Activated T-cell treated with anti-CD3 and anti-CD28 coated beads, Interleukin-2, amount 50 U/mL, for 48 hours (primary cell): ENCODE results near the gene TSPAN3.

Experiments used
- DNase-seq, 2 experiments: peaks; one replicate each; pipeline ENCODE4 v3.0.0-alpha.2; 2020

Gene TSPAN3

GRCh38 chr15:77083381-77084160 lies 12.7 kb upstream of the TSPAN3 start:
- peak; percentile 63 to 67 for DNase-seq

DNA sequence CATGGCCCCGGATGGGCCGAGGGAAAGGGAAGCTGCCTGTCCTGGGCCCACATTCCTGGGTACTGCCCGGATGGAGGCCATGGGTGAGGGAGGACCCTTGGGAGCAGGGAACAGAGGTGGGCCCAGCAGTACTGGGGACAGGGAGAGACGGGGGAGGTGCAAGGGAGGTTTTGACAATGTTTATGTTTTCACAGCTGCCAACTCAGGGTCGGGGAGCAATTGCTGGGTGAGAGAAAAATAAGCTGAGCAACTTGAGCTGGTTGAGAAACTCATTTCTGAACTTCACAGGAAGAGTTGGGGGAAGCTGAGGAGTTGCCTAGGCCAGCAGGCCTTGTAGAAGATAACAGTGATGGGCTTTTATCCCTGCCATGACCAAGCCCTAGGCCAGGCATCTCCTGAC lies 11.1 kb upstream of the TSPAN3 start:
- DNase-seq = no peak

DNA sequence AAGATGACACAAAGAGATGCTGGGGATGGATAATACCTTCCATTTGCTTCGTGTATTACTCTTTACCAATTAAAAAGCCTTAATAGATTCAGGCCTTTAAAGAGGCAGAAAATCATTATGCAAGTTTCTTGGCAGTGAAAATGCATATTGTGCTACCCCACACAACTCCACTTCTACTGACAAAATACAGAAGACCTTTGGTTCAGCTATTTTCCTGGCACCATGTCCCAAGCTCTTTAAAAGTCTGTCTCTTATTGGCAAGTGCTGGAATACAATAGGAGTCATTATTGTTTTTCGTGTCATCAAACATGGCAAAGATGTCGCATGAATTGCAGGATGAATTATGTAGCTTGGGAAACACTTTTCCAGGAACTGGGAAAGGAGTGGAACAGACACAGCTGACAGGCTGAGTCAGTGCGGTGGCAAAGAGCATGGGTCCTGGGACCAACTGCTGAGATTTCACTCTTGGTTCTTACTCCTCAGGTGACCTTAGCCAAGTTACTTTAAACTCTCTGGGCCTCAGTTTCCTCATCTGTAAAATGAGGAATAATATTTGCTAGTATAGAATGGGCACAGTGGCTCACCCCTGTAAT lies 5.5 kb upstream of the TSPAN3 start:
- no peak for DNase-seq

- DNase-seq = no peak
Observed at GRCh38 chr15:77075528-77075927, 4.6 kb upstream of the TSPAN3 start.

DNA sequence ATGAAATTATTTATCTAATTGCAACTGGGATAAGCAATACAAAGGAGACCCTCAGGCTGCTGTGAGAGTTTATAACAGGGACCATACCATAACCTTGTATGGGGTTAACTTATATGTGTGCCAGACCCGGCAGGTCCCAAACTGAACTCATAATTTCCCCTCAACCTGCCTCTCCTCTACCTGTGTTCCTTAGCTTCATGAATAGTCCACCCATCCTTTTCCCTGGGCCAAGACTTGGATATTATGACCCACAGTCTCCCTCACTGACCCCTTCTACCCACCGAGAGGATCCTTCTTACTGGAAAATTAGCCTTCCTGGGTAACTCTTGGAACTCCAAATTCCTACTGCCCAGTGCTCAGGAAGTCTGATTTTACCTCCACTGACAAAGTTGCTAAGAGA lies 3.4 kb upstream of the TSPAN3 start:
- no peak for DNase-seq

DNA sequence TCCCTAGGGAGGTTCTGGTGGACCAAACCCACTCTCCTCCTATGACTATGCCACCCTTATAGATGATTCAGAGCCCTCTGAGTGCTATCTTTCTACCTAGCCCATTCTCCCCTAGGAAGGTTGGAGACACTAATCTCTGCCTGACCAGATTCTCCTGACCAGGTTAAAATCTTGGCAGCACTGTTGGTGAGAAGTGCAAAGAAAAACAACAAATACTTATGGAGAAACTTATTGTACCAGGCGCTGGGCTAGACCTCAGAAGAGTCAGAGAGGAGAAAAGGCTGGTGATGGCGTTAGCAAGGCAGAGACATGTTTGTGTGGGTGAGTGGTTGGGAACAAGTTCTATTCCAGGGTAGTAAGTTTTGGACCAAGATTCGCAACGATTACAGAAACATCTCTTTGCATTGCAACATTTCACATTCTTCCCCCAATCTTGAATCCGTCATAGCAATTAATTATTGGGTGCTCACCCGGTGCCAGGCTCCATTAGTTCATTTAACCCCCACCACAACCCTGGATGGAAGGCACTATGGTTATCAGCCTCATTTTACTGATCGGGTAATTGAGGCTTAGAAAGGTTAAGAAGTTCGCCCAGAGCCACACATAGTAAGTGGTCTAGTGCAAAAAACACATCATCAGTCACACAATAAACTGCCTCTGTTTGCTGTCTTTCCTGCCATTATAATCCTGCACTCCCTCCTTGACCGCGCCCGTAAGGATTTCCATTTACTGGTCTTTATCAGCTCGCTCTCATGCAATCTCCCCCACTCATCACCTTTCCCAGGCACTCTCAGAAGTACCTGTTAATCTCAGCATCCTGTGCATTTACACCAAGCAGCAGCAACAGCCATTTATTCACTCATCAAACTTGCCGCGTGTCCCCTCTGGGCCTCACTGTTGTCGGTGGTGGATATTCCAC lies 655 bp upstream of the TSPAN3 start:
- no peak for DNase-seq

GRCh38 chr15:77070180-77070494 lies 772 bp downstream of the TSPAN3 start:
- no peak for DNase-seq

DNA sequence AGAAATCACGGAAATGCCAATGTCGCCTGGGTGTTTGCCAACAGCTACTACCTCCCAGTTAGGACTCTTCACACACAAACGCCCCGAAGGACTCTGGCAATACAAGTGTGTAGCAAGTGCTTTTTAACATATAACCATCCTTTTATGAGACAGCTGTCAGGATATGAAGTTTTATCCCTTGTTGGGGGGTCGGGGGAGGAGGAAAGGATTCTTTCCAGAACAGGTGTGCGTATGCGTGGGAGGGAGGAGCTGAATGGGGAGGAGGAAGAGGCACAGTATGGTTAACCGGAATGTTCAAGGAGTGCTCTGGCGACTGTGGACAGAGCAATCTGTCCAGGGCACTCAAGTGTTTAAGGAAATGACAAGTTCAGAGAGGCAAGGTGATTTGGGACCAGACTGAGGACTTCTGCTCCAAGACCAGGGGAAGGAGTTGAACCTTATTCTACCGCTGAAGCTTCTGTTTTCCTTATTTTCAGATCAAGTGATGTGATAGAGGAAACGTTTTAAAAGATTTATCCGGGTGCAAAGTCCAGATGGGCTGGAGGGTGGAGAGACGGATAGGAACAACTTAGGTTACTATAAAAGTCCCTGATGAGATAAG lies 1.3 kb downstream of the TSPAN3 start:
- no peak for DNase-seq

- no peak for DNase-seq
Observed at GRCh38 chr15:77068633-77069032, 2.3 kb downstream of the TSPAN3 start.

DNA sequence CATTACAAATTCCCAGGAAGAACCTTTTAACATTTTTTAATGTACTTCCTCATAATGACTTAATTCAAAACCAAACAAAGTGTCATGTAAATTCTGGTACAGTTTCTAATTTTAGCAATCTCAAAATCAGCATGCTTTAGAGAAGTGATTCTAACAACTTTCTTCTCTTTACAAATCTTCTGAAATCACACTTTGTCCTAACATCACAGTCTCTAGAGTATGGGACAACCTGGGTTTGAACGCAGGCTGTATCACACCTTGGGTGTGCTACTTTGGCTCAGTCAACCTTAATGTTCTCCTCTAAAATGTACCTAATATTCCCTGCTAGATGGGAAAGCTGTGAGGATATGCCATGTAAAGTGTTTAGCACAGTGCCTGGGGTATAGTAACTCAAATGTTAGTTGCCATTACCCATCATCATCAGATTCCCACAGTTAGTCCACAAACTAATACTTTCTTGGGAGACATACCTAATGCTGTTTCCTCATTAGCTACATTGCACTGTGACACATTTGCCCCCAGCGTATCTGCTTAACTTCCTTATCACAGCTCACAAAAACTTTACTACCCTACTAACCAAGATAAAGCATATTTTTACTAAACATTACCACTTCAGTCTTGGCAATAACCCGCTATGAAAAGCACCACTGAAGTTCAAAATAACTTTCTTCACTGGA lies 3.1 kb downstream of the TSPAN3 start:
- no peak for DNase-seq

DNA sequence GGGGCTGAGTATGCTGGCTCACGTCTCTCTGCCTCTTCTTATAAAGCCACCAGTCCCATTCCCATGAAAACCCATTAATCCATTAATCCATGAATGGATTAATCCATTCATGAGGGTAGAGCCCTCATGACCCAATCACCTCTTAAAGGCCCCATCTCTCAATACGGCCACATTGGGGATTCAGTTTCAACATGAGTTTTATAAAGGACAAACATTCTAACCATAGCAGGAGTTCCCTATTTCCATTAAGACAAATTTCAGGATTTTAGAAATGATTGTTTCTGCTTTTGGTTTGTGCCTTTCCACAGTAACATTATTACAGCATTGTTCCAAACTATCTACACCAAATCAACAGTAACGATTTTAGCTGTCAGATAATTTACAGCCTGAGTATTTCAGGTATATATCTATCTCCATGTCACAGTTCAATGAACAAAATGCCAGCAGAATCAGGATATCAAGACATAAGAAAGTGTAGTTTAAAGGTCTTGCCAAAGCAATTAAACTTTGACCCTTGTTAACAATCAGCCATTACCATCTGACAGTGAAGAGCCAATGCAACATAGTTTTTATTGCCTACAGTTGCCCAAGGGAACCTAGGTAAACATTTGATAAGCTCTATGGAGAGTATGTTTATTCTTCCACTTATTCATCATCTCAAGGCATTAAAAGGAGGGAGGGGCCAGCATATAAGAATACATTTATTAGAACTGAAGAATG lies 3.8 kb downstream of the TSPAN3 start:
- DNase-seq = no peak

GRCh38 chr15:77064539-77065308 lies 6.2 kb downstream of the TSPAN3 start:
- DNase-seq = no peak

DNA sequence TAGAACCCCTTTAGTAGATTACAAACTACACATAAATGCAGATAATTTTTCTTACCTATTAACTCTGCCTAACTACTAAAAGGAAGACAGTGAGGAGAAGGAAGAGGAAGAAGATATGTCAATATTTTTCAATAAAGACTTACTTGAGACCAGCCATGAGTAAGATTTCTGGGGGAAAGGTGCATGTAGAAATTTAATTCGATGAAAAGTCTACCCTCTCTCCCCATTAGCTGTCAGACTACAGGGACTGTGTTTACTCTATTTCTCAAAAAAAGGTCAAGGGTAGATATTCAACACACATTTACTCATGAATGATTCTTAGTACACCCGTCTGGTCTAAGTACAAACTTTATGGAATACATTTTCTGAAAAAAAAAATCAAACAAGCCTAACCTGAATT lies 6.8 kb downstream of the TSPAN3 start:
- no peak for DNase-seq

- DNase-seq = no peak
Observed at GRCh38 chr15:77063249-77063648, 7.7 kb downstream of the TSPAN3 start.

DNA sequence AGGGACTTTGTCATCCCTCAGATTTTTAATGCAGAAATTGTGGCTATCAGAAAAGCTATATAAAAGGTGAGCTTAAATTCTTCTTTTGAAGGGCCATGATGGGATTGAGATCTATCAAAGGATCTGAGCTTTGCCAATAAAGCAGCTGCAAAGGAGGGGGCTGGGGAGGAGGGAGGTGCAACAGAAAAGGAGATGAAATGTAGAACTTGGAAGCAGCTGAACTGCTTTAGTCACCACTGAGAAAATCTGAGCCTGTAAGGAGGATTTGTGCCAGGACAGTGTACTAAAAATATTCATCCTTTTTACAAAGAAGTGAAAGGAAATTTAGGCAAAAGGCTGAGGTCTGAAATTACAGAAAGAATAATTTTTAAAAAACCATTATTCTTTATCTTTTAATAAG lies 10.4 kb downstream of the TSPAN3 start:
- no peak for DNase-seq

DNA sequence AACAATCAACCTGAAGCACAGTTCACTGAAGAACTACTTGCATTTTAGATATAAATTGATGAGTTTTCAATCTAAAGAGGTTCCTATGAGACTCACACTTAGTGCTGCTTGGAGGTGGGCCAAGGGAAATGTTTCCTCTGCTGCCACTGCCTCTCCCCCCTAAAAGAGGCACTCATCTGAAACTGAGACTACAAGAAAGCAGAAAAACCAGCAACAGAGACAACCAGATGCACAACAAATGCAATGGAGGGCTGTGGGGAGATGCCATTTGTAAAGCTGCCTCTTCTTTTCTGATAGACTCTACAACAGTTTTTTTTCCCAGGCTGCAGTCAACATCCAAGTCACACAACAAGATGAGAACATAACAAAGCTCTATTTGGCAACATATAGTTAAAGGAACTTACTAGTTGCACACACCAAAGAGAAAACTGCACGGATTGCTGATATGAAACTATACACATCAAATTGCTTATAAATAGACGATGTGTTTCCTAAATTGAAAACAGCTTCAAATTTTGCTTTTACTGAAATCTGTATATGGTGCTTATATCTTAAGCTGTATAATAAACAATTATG lies 11.0 kb downstream of the TSPAN3 start:
- no peak for DNase-seq

- no peak for DNase-seq
Observed at GRCh38 chr15:77058468-77058867, 12.4 kb downstream of the TSPAN3 start.

DNA sequence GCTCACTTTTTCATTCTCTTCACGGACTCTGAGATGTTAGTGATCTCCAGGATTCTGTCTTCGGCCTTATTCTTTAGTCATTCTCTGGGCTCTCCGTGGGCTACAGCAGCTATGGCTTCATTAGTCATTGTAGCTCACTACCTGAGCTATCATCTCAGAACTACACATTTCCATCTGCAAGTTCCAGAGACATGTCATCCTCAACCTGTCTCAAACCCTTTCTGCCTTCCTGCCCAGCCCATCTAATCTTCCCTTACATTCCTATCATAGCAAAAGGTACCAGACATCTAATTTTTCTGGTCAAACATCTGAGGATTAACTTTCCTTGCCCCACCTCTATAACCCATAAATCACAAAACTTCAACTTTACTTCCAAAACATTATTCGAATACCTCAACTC lies 13.2 kb downstream of the TSPAN3 start:
- DNase-seq = no peak

DNA sequence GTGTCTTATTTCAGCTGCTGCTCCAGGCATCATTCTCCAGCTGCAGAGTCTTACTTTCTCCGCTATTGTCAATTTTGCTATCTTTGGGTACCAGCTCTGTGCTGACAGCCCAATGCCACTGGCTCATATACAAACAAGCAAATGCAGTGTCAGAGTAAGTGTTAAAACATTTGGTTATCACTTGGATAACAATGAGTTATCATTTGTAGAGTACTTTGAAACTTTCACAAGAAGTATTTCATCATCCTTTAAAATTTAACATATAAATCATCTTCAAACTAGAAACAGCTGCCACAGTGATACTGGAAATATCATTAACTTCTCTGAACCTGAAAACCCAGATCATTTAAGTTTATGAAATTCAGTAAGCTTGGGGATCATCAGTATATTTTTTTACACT lies 13.8 kb downstream of the TSPAN3 start:
- no peak for DNase-seq

DNA sequence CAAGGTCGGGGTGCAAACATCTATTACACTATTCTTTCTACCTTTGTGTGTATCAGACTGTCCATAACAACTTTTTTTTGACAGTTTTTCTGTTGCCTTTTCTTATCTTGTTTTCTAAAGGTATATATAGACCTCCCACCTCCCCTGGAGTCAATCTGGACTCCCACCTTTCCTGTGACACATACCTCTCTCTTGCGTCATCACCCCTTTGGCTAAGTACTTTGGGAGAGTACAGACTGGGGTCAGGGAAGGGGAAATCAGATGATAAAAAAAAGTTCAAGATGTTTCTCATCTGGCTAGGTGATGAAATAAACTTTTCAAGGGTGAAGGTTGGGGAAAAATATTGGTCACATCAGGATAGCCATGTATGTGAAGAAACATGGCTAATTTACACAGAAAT lies 17.2 kb downstream of the TSPAN3 start:
- no peak for DNase-seq

- DNase-seq = no peak
Observed at GRCh38 chr15:77052556-77052955, 18.4 kb downstream of the TSPAN3 start.
